ENCODE measurements around the gene TMEM81.

TMEM81 gene

GRCh38 chr1:205044741-205045140 lies 39.5 kb downstream of the TMEM81 start:
- Histone ChIP-seq H3K27ac (ENCODE audit: low read length) (no peak overlapping the region), H3K27me3 (ENCODE audit: insufficient read depth, low read length, poor library complexity) (peaks cover 23% of the 10 kb centered on the region), H3K9ac (ENCODE audit: low read depth, low read length) (no peak overlapping the region), H3K4me2 (ENCODE audit: insufficient read depth, low read length) (no peak overlapping the region), H3K4me3 (ENCODE audit: low read depth in 1 of 2, low read length in 2 of 2) (no peak overlapping the region), H3K36me3 (ENCODE audit: insufficient read depth, low read length) (no peaks in the 10 kb centered on the region), H2AFZ (ENCODE audit: low read depth, low read length) (no peak overlapping the region), H3K79me2 (ENCODE audit: insufficient read depth, low read length) (no peaks in the 10 kb centered on the region), H4K20me1 (ENCODE audit: insufficient read depth, low read length) (peaks cover 5% of the 10 kb centered on the region; the same call in 1 of the 2 replicates), H3K4me1 (ENCODE audit: insufficient read depth, low read length) (no peaks in the 10 kb centered on the region), H3K9me3 (ENCODE audit: insufficient read depth, low read length, severe bottlenecking) (no peaks in the 10 kb centered on the region)
- ATAC-seq (ENCODE audit: insufficient read depth, low read depth) = no peak
- DNase-seq = no peak
- TF ChIP-seq CTCF (IDR thresholded peaks at IDR 0.05; ENCODE audit: borderline replicate concordance, extremely low read depth, low read length, poor library complexity, severe bottlenecking) = no peak
- TF ChIP-seq EZH2 (IDR thresholded peaks at IDR 0.05; ENCODE audit: borderline replicate concordance, low read depth, low read length, severe bottlenecking) = no peak

- Histone ChIP-seq H3K4me3 (ENCODE audit: low read depth in 1 of 2, low read length in 2 of 2) (no peak overlapping the region), H3K4me2 (ENCODE audit: insufficient read depth, low read length) (no peak overlapping the region), H3K79me2 (ENCODE audit: insufficient read depth, low read length) (no peaks in the 10 kb centered on the region), H3K27ac (ENCODE audit: low read length) (no peak overlapping the region), H3K9ac (ENCODE audit: low read depth, low read length) (no peak overlapping the region), H3K27me3 (ENCODE audit: insufficient read depth, low read length, poor library complexity) (peaks cover 23% of the 10 kb centered on the region), H2AFZ (ENCODE audit: low read depth, low read length) (no peak overlapping the region), H3K36me3 (ENCODE audit: insufficient read depth, low read length) (no peaks in the 10 kb centered on the region), H3K9me3 (ENCODE audit: insufficient read depth, low read length, severe bottlenecking) (no peaks in the 10 kb centered on the region), H3K4me1 (ENCODE audit: insufficient read depth, low read length) (no peaks in the 10 kb centered on the region), H4K20me1 (ENCODE audit: insufficient read depth, low read length) (peaks cover 5% of the 10 kb centered on the region; the same call in 1 of the 2 replicates)
- ATAC-seq (ENCODE audit: insufficient read depth, low read depth) = no peak
- TF ChIP-seq EZH2 (IDR thresholded peaks at IDR 0.05; ENCODE audit: borderline replicate concordance, low read depth, low read length, severe bottlenecking) = no peak
- no peak for TF ChIP-seq CTCF (IDR thresholded peaks at IDR 0.05; ENCODE audit: borderline replicate concordance, extremely low read depth, low read length, poor library complexity, severe bottlenecking)
- no peak for DNase-seq
Observed at GRCh38 chr1:205043866-205044265, 40.4 kb downstream of the TMEM81 start.

- no peak for DNase-seq
- H3K27ac ChIP-seq (ENCODE audit: low read length) = no peak within 1 kb of the TSS
Observed at GRCh38 chr1:205042911-205043806, 41.1 kb downstream of the TMEM81 start, which contains the start of gene CNTN2. Gene CNTN2, plus strand, starts transcription at chr1:205043212. Its CDS starts 9,974 bp downstream, at chr1:205053186.

More at GRCh38 chr1:205042911-205043806, 41.1 kb downstream of the TMEM81 start, which contains the start of gene CNTN2:
- H3K79me2 ChIP-seq (ENCODE audit: insufficient read depth, low read length) = no peaks in the 10 kb centered on the region
- H4K20me1 ChIP-seq (ENCODE audit: insufficient read depth, low read length) = peaks cover 5% of the 10 kb centered on the region; the same call in 1 of the 2 replicates
- no peak within 1 kb of the TSS for H3K4me3 ChIP-seq (ENCODE audit: low read depth in 1 of 2, low read length in 2 of 2)
- peaks cover 23% of the 10 kb centered on the region for H3K27me3 ChIP-seq (ENCODE audit: insufficient read depth, low read length, poor library complexity)
- ATAC-seq (ENCODE audit: insufficient read depth, low read depth) = no peak
- H3K36me3 ChIP-seq (ENCODE audit: insufficient read depth, low read length) = no peaks in the 10 kb centered on the region
- H3K9me3 ChIP-seq (ENCODE audit: insufficient read depth, low read length, severe bottlenecking) = no peaks in the 10 kb centered on the region
- H3K9ac ChIP-seq (ENCODE audit: low read depth, low read length) = no peak within 1 kb of the TSS
- no peak within 1 kb of the TSS for H2AFZ ChIP-seq (ENCODE audit: low read depth, low read length)
- H3K4me2 ChIP-seq (ENCODE audit: insufficient read depth, low read length) = no peak within 1 kb of the TSS
- no peaks in the 10 kb centered on the region for H3K4me1 ChIP-seq (ENCODE audit: insufficient read depth, low read length)
- TF ChIP-seq CTCF (IDR thresholded peaks at IDR 0.05; ENCODE audit: borderline replicate concordance, extremely low read depth, low read length, poor library complexity, severe bottlenecking) (no peak), EZH2 (IDR thresholded peaks at IDR 0.05; ENCODE audit: borderline replicate concordance, low read depth, low read length, severe bottlenecking) (no peak)
